Occipital lobe (tissue), 2 donors: ENCODE data around the gene CACNA1C. TPM values are rescaled to one million over a fixed set of nuclear protein-coding genes. Genes with fewer than 3 reads are reported as not detected.

ENCODE experiments used
- DNase-seq: peaks from one replicate; lab custom pipeline; 2025; lab: John Stamatoyannopoulos, UW
- total RNA-seq: library from RNA; depleted of rRNA; stranded (reverse); fragments of >200 nt; gene quantifications from one replicate; pipeline ENCODE4 v1.2.3, GENCODE V29; 2014

The CACNA1C gene
- total RNA-seq, 1 donor from 2014 or later = 21.4 TPM

- no peak for DNase-seq
These were observed 221.9 kb downstream of the CACNA1C start for GRCh38 chr12:2274733-2275132.

GRCh38 chr12:2276288-2277033 lies 223.7 kb downstream of the CACNA1C start:
- no peak for DNase-seq

GRCh38 chr12:2277492-2278155 lies 224.8 kb downstream of the CACNA1C start:
- DNase-seq = no peak

GRCh38 chr12:2281446-2281845 lies 228.7 kb downstream of the CACNA1C start:
- no peak for DNase-seq

- DNase-seq = no peak
These were observed 229.5 kb downstream of the CACNA1C start for GRCh38 chr12:2282318-2282717.

GRCh38 chr12:2283480-2283879 lies 230.7 kb downstream of the CACNA1C start:
- no peak for DNase-seq

- DNase-seq = no peak
These were observed 231.1 kb downstream of the CACNA1C start for GRCh38 chr12:2283916-2284315.

GRCh38 chr12:2284321-2284813 lies 231.6 kb downstream of the CACNA1C start:
- no peak for DNase-seq

GRCh38 chr12:2284857-2285256 lies 232.1 kb downstream of the CACNA1C start:
- DNase-seq = no peak

- DNase-seq = no peak
These were observed 232.7 kb downstream of the CACNA1C start for GRCh38 chr12:2285462-2285861.

GRCh38 chr12:2286047-2286446 lies 233.3 kb downstream of the CACNA1C start:
- no peak for DNase-seq

GRCh38 chr12:2286461-2287131 lies 233.8 kb downstream of the CACNA1C start:
- DNase-seq = no peak

GRCh38 chr12:2287151-2287550 lies 234.4 kb downstream of the CACNA1C start:
- no peak for DNase-seq

- DNase-seq = no peak
These were observed 234.8 kb downstream of the CACNA1C start for GRCh38 chr12:2287589-2287988.

- DNase-seq = no peak
These were observed 235.2 kb downstream of the CACNA1C start for GRCh38 chr12:2288001-2288400.

GRCh38 chr12:2288471-2288870 lies 235.7 kb downstream of the CACNA1C start:
- no peak for DNase-seq

- DNase-seq = no peak
These were observed 236.1 kb downstream of the CACNA1C start for GRCh38 chr12:2288875-2289274.

- DNase-seq = no peak
These were observed 236.7 kb downstream of the CACNA1C start for GRCh38 chr12:2289525-2289924.

GRCh38 chr12:2290091-2290490 lies 237.3 kb downstream of the CACNA1C start:
- DNase-seq = no peak

GRCh38 chr12:2290516-2291065 lies 237.8 kb downstream of the CACNA1C start:
- DNase-seq = no peak

- DNase-seq = no peak
These were observed 238.5 kb downstream of the CACNA1C start for GRCh38 chr12:2291182-2291832.

- no peak for DNase-seq
These were observed 239.2 kb downstream of the CACNA1C start for GRCh38 chr12:2291947-2292346.
